Retinal pigment epithelial cell (primary cell): Measurements from ENCODE around the gene PCK1.

Experiments used
- DNase-seq: peaks from one replicate; pipeline ENCODE4 v3.0.0-alpha.2; 2010; ENCODE audit warnings: low read depth
- H3K4me3 ChIP-seq: 2 replicates; pipeline ENCODE4 v1.5.1; 2011; ENCODE audit warnings: mild to moderate bottlenecking, low read length, control low read depth, moderate library complexity
- TF ChIP-seq, protein P1 (sequence below): conservative IDR thresholded peaks from 2 replicates; pipeline ENCODE4 v1.5.1; 2011; ENCODE audit warnings: low read depth, low read length, control low read depth, inconsistent platforms

The PCK1 gene

GRCh38 chr20:57587278-57587988, 26.5 kb downstream of the PCK1 start:
- TF ChIP-seq, protein P1, sequence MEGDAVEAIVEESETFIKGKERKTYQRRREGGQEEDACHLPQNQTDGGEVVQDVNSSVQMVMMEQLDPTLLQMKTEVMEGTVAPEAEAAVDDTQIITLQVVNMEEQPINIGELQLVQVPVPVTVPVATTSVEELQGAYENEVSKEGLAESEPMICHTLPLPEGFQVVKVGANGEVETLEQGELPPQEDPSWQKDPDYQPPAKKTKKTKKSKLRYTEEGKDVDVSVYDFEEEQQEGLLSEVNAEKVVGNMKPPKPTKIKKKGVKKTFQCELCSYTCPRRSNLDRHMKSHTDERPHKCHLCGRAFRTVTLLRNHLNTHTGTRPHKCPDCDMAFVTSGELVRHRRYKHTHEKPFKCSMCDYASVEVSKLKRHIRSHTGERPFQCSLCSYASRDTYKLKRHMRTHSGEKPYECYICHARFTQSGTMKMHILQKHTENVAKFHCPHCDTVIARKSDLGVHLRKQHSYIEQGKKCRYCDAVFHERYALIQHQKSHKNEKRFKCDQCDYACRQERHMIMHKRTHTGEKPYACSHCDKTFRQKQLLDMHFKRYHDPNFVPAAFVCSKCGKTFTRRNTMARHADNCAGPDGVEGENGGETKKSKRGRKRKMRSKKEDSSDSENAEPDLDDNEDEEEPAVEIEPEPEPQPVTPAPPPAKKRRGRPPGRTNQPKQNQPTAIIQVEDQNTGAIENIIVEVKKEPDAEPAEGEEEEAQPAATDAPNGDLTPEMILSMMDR = no peak
- H3K4me3 ChIP-seq = no peak overlapping the region
- DNase-seq = no peak

GRCh38 chr20:57587989-57588377, 27.1 kb downstream of the PCK1 start:
- no peak for DNase-seq
- no peak overlapping the region for H3K4me3 ChIP-seq
- TF ChIP-seq, protein P1 = no peak

DNA sequence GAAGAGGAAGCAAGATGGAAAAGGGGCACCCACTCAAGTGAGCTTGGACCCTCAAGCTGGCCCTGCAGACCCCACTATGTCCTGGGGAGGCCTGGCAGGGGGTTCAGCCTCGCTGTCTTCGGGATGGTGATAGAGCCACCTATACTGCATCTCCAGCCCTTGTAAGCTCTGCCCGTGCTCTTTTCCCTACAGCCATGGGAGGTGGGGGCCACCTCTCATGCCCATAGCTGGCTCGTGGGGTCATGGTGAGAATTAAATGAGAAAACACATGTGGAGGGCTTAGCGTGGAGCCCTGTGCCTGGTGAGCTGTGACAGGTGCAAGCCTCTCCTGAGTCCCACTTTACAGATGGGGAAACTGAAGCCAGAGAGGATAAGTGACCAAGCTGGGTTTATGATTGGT, 27.7 kb downstream of the PCK1 start:
- no peak overlapping the region for H3K4me3 ChIP-seq
- TF ChIP-seq, protein P1 = no peak
- DNase-seq = no peak

GRCh38 chr20:57589123-57589727, 28.3 kb downstream of the PCK1 start:
- H3K4me3 ChIP-seq = no peak overlapping the region
- no peak for DNase-seq
- TF ChIP-seq, protein P1 = no peak

DNA sequence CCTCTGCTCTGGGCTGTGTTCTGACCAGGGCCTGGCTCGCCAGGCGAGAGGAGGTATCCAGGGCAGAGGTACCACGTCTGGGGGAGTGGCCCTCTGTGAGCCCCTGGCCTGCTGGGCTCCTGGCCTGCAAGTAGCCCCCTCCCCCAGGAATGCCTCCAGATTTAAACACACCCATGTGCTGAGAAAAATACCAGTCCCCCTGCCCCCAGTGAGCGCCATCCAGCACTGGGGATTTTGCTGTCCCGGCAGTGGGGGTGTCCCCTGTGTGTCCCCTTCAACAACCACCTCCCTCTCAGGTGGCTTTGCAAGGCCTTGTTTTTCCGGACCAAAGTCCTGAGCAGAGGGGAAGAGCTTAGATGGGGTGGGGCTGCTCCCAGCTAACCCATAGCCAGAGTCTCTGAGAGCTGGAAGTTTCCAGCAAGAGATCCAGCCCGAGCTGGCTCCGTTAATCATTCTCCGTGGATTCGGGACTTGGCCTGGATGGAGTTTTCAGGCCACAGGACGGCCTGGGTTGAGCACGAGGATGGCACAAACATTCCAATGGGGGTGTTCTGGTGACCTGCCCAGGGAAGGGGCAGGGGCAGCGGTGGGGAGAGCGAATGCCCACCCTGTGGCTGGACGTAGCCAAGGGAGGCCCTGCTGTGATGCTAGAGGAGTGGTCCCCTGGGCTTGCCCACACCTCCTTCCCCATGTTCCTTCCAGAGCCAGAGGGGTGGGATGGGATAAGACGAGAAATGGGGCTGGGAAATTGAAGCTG, 29.0 kb downstream of the PCK1 start:
- TF ChIP-seq, protein P1 = no peak
- H3K4me3 ChIP-seq = no peak overlapping the region
- DNase-seq = no peak

DNA sequence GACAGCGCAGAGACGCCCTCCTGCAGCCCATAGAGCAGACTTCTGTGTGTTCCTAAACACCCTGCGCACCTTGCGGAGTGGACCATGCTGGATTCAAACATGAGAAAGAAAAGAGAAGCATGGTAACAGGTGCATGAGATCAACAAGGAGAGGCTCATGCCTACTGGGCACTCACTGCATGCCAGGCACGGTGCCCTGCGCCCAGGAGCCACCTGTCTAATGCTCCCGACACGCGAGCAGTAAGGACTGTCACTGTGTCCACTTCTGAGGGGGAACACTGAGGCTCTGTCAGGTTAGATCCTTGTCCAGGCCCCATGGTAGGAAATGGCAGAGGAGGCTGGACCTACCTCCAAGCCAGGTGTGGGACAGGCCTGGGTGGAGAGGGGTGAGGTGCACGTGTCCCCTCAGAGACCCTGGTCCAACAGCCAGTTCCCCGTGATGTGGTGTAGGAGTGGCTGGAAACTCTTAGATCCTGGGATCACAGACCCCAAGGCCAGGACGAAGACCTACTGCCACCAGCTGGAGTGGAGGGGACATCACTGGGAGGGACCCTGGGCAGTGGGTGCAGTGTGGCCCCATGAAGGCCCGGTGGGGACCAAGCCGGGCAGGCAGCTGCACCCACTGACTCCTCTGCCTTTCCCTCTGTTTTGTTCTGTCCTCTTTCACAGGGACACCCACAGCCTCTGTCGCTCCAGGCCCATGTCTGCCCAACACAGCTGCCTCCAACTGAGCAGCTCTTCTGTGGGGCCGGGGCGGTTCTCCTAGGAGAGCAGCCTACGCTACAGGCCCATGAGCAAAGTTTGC, 29.8 kb downstream of the PCK1 start:
- no peak overlapping the region for H3K4me3 ChIP-seq
- no peak for DNase-seq
- TF ChIP-seq, protein P1 = no peak
